Right lobe of liver (tissue), 6 donors: ENCODE results near the gene PDE6G. TPM values are rescaled to one million over a fixed set of nuclear protein-coding genes. Genes with fewer than 3 reads are reported as not detected.

Experiments used
- ATAC-seq, 4 donors: fragments of 200-7000 bp; cut with Tn5 transposase; one replicate each; pipeline ENCODE4 v1.9.1; 2020; ENCODE audit warnings: mild to moderate bottlenecking in 4 of 4, moderate library complexity in 4 of 4
- DNase-seq, 3 donors: peaks; one replicate each; pipeline ENCODE4 v3.0.0-alpha.2; 2020
- H3K27ac ChIP-seq, 3 donors: fragments of 200-600 bp; one replicate each; pipeline ENCODE4 v1.8.0; 2022
- H3K27me3 ChIP-seq, 2 donors: fragments of 200-600 bp; one replicate each; pipeline ENCODE4 v1.8.0; 2022
- H3K36me3 ChIP-seq, 4 donors: fragments of 200-600 bp; sonication (generic) in 1 of 4; one replicate each; pipeline versions ENCODE4 v1.5.1 to v1.8.0; 2017 to 2022; ENCODE audit warnings: control low read depth in 1 of 4
- H3K4me1 ChIP-seq, 4 donors: fragments of 200-600 bp; sonication (generic) in 1 of 4; one replicate each; pipeline versions ENCODE4 v1.5.1 to v1.8.0; 2017 to 2022; ENCODE audit warnings: control low read depth in 1 of 4
- H3K4me3 ChIP-seq, 3 donors: fragments of 200-600 bp; one replicate each; pipeline ENCODE4 v1.8.0; 2022
- H3K9me3 ChIP-seq, 4 donors: fragments of 200-600 bp; sonication (generic) in 1 of 4; one replicate each; pipeline versions ENCODE4 v1.5.1 to v1.8.0; 2017 to 2022; ENCODE audit warnings: control low read depth in 1 of 4
- CTCF ChIP-seq, 4 donors: fragments of 200-600 bp in 3 of 4; fragments of 450-650 bp in 1 of 4; IDR thresholded peaks; one replicate each; pipeline versions ENCODE4 v1.5.1 to v1.8.0; 2016 to 2022; ENCODE audit warnings: antibody characterized with exemption in 4 of 4, mild to moderate bottlenecking in 2 of 4
- POLR2A ChIP-seq: fragments of 450-650 bp; IDR thresholded peaks from one replicate; pipeline ENCODE4 v1.6.1; 2017; ENCODE audit warnings: antibody characterized with exemption, mild to moderate bottlenecking
- WGBS: methylation state at CpG from one replicate; pipeline ENCODE4 v1.1.6; 2018; ENCODE audit warnings: low coverage, low lambda C conversion rate; ENCODE audit not compliant: insufficient coverage; ENCODE audit errors: missing lambda C conversion rate; 5-methylcytosine and 5-hydroxymethylcytosine counted together
- intact Hi-C, 2 donors: fragments of 100-400 bp; cut with DNase I; formaldehyde crosslinking; loops; one replicate each; pipeline versions ENCODE4 v1.11.2 to v1.14.1; 2022
- total RNA-seq, 6 experiments: library from RNA; depleted of rRNA in 2 of 6; stranded (reverse); fragments of >200 nt in 2 of 6; fragmentation: NEBNext Ultra II Directional in 3 of 6; extraction: Animal tissue kit (Norgen Biotek cat#: 25700) in 3 of 6; gene quantifications; one replicate each; pipeline versions ENCODE4 v1.1.0 to v1.2.4, GENCODE V29; 2016 to 2023
- donor health status: DM: no; HTN: yes; CAD: no.
- donor health status: DM: no; HTN: no; CAD: no.
- donor health status: DM: no; HTN: no; CAD: no.
- donor health status: DM: no; HTN: yes; CAD: no.
- donor health status: DM: no; HTN: yes; CAD: no.

Gene PDE6G
- total RNA-seq, 6 experiments from 2014 or later: 0.40 to 0.93 (median 0.68) TPM; not detected in 2

GRCh38 chr17:81651692-81652091 is 4.7 kb downstream of the PDE6G start:
- DNase-seq: no peak
- no CpG with 5 or more reads among the region's 10 CpGs for WGBS

GRCh38 chr17:81650951-81651350 is 5.4 kb downstream of the PDE6G start:
- Histone ChIP-seq H3K27me3 (peaks cover 0 to 11% of the 10 kb centered on the region in 2 donors), H3K27ac (no peak overlapping the region), H3K36me3 (no peaks in the 10 kb centered on the region), H3K4me3 (no peak overlapping the region), H3K9me3 (no peaks in the 10 kb centered on the region), H3K4me1 (no peaks in the 10 kb centered on the region)
- intact Hi-C loops: no loop called here
- WGBS: 80% methylated on average over 2 of the region's 9 CpGs
- no peak for DNase-seq
- ATAC-seq: no peak
- TF ChIP-seq POLR2A: no peak
- TF ChIP-seq CTCF (IDR thresholded peaks at IDR 0.05): no peak

More at GRCh38 chr17:81651692-81652091, 4.7 kb downstream of the PDE6G start:
- Histone ChIP-seq H3K9me3 (no peaks in the 10 kb centered on the region), H3K27ac (no peak overlapping the region), H3K4me1 (no peaks in the 10 kb centered on the region), H3K4me3 (no peak overlapping the region), H3K27me3 (peaks cover 0 to 11% of the 10 kb centered on the region in 2 donors), H3K36me3 (no peaks in the 10 kb centered on the region)
- intact Hi-C loops: no loop called here
- TF ChIP-seq CTCF (IDR thresholded peaks at IDR 0.05) (no peak), POLR2A (no peak)
- no peak for ATAC-seq

GRCh38 chr17:81648707-81649085 is 7.6 kb downstream of the PDE6G start:
- Histone ChIP-seq H3K36me3 (no peaks in the 10 kb centered on the region), H3K27me3 (peaks cover 0 to 11% of the 10 kb centered on the region in 2 donors), H3K4me1 (no peaks in the 10 kb centered on the region), H3K4me3 (no peak overlapping the region), H3K9me3 (no peaks in the 10 kb centered on the region), H3K27ac (no peak overlapping the region)
- WGBS: 74% methylated on average over 14 of the region's 14 CpGs
- DNase-seq (no peak), ATAC-seq (no peak)
- intact Hi-C loops: no loop called here
- TF ChIP-seq CTCF (IDR thresholded peaks at IDR 0.05) (no peak), POLR2A (no peak)

GRCh38 chr17:81648013-81648706 is 8.2 kb downstream of the PDE6G start:
- H3K4me1 ChIP-seq: no peaks in the 10 kb centered on the region
- H3K27ac ChIP-seq: no peak overlapping the region
- 19% methylated on average over 4 of the region's 78 CpGs for WGBS
- H3K36me3 ChIP-seq: no peaks in the 10 kb centered on the region
- TF ChIP-seq POLR2A (no peak), CTCF (IDR thresholded peaks at IDR 0.05) (no peak)
- peaks cover 0 to 11% of the 10 kb centered on the region in 2 donors for H3K27me3 ChIP-seq
- intact Hi-C loops: no loop called here
- no peak overlapping the region for H3K4me3 ChIP-seq
- DNase-seq (no peak), ATAC-seq (no peak)
- H3K9me3 ChIP-seq: no peaks in the 10 kb centered on the region
